OCI-LY7 (cell line): Measurements from ENCODE around the gene MPRIP. TPM values are rescaled to one million over a fixed set of nuclear protein-coding genes. Genes with fewer than 3 reads are reported as not detected.

ENCODE experiments used
- BruUV-seq: library from RNA; stranded (reverse); fragments of 400-500 nt; replicated peaks from 2 replicates; lab custom pipeline; 2021; lab: Mats Ljungman, UMichigan
- CTCF ChIA-PET: fragments of 300-600 bp; sonication (Branson Sonifier 250); formaldehyde crosslinking; loops from one replicate; lab custom pipeline; 2022; ENCODE audit warnings: antibody characterized with exemption; ENCODE audit not compliant: unreplicated experiment; lab: Charles Lee
- POLR2A ChIA-PET: fragments of 300-600 bp; sonication (Branson Sonifier 250); formaldehyde crosslinking; loops from one replicate; lab custom pipeline; 2022; ENCODE audit warnings: antibody characterized with exemption; lab: Charles Lee
- DNase-seq: peaks from one replicate; pipeline ENCODE4 v3.0.0-alpha.2; 2015; ENCODE audit warnings: low spot score
- H2AFZ ChIP-seq: fragments of 200-600 bp; sonication (generic), shearing (Covaris generic); 2 replicates; pipeline ENCODE4 v1.6.1; 2014; ENCODE audit warnings: mild to moderate bottlenecking, antibody characterized with exemption, low read length, moderate library complexity
- H3K27ac ChIP-seq: fragments of 200-600 bp; sonication (generic); 2 replicates; pipeline ENCODE4 v1.5.1; 2014; ENCODE audit warnings: mixed run types, low read depth, mild to moderate bottlenecking, moderate library complexity, low read length, inconsistent platforms; ENCODE audit not compliant: poor library complexity, severe bottlenecking
- H3K36me3 ChIP-seq: fragments of 200-600 bp; sonication (generic); 2 replicates; pipeline ENCODE4 v1.6.1; 2014; ENCODE audit warnings: mild to moderate bottlenecking, antibody characterized with exemption, low read length, moderate library complexity, mixed read lengths; ENCODE audit not compliant: insufficient read depth
- H3K4me1 ChIP-seq: fragments of 200-600 bp; sonication (generic); 2 replicates; pipeline ENCODE4 v1.5.1; 2014; ENCODE audit warnings: mild to moderate bottlenecking, low read length; ENCODE audit not compliant: insufficient read depth, poor library complexity, severe bottlenecking
- H3K4me2 ChIP-seq: fragments of 200-600 bp; sonication (generic); 2 replicates; pipeline ENCODE4 v1.6.1; 2014; ENCODE audit warnings: mild to moderate bottlenecking, low read length
- H3K4me3 ChIP-seq: fragments of 200-600 bp; sonication (generic); 2 replicates; pipeline ENCODE4 v1.5.1; 2014; ENCODE audit warnings: mild to moderate bottlenecking, low read depth, low read length; ENCODE audit not compliant: poor library complexity, severe bottlenecking
- H3K79me2 ChIP-seq: fragments of 200-600 bp; sonication (generic); 2 replicates; pipeline ENCODE4 v1.6.1; 2016; ENCODE audit warnings: low read depth, mild to moderate bottlenecking, low read length, moderate library complexity, mixed read lengths; ENCODE audit not compliant: insufficient read depth
- H3K9me2 ChIP-seq: fragments of 200-600 bp; sonication (generic); 2 replicates; pipeline ENCODE4 v1.6.1; 2016; ENCODE audit warnings: mild to moderate bottlenecking, low read length, mixed read lengths; ENCODE audit not compliant: insufficient read depth
- H3K9me3 ChIP-seq: fragments of 200-600 bp; sonication (generic); 2 replicates; pipeline ENCODE4 v1.6.1; 2014; ENCODE audit warnings: mild to moderate bottlenecking, mixed run types, low read length, mixed read lengths
- H4K20me1 ChIP-seq: fragments of 200-600 bp; sonication (generic); 2 replicates; pipeline ENCODE4 v1.6.1; 2014; ENCODE audit warnings: mild to moderate bottlenecking, antibody characterized with exemption, low read length, moderate library complexity, mixed read lengths; ENCODE audit not compliant: insufficient read depth
- CTCF ChIP-seq: fragments of 200-600 bp; sonication (generic); conservative IDR thresholded peaks from 2 replicates; pipeline ENCODE4 v1.5.1; 2014; ENCODE audit warnings: mild to moderate bottlenecking, antibody characterized with exemption, low read length, moderate library complexity, mixed read lengths
- EZH2phosphoT487 ChIP-seq: fragments of 200-600 bp; sonication (generic); IDR thresholded peaks from 2 replicates; pipeline ENCODE4 v1.6.1; 2018; ENCODE audit warnings: low read depth, borderline replicate concordance, mild to moderate bottlenecking, mixed run types, antibody characterized with exemption, low read length, moderate library complexity, mixed read lengths
- intact Hi-C: fragments of 100-400 bp; cut with micrococcal nuclease; formaldehyde crosslinking; loops from one replicate; pipeline ENCODE4 v1.10.0; 2022; ENCODE audit not compliant: unreplicated experiment
- total RNA-seq, 2 experiments: library from RNA; depleted of rRNA in 1 of 2; stranded (reverse); fragments of >200 nt in 1 of 2; shearing (Covaris generic) in 1 of 2; gene quantifications; 2 replicates each; pipeline ENCODE4 v1.2.3, GENCODE V29; 2014 to 2022

The MPRIP gene
- total RNA-seq, 2 experiments from 2014 or later = 73.3 to 109 TPM

DNA sequence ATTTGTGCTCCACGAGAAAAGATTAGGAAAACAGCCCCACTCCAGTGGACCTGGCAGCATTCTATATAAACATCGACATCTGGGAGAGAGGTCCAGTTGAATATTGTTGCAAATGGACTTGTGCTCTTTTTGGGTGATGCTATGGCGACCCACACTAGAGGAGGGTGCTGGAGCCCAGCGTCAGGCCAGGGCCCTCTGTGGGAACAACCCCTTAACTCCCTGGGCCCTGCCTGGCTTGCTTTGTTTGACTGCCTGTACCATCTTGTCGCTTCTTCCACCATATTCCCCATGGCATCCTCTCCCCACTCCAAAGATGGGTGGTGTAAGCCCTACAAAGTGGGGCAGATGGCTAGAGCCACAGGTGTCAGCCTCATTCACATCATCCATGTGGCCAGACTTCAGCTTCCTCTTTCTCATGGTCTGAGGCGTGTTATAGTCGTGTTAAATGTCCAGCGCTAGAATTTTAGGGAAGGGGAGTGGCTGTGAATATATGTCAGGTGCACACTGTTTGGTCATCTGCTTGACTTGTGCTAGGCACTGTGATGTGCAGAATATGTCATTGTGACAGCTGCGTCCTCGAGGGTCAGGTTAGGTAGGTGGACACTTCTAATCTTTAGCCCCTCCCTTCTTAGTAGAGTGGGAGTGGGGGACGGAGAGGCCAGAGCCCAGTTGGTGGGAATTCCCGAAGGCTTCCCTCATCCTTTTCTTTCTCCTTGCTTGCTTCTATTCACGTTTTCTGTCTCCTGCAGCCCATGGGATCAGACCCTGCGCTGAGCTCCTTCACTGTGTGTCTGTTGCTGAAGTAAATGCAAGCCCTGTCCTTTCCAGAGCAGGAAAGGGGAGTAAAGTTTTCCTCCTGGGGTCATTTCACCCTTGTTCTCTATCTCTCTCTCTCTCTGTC, 49.8 kb downstream of the MPRIP start:
- intact Hi-C loops = no loop called here
- BruUV-seq = no TSS peak
- no peaks in the 10 kb centered on the region for H4K20me1 ChIP-seq

GRCh38 chr17:17093764-17094163, 51.5 kb downstream of the MPRIP start:
- H3K9me3 ChIP-seq = no peaks in the 10 kb centered on the region
- intact Hi-C loops = no loop called here
- BruUV-seq = no TSS peak
- no peak for DNase-seq
- no peaks in the 10 kb centered on the region for H3K9me2 ChIP-seq
- no peaks in the 10 kb centered on the region for H3K36me3 ChIP-seq
- POLR2A ChIA-PET = no interaction called here
- peaks cover 6% of the 10 kb centered on the region for H3K4me1 ChIP-seq
- TF ChIP-seq CTCF = no peak
- H3K4me2 ChIP-seq = no peak overlapping the region
- H3K4me3 ChIP-seq = no peak overlapping the region
- H3K27ac ChIP-seq = no peak overlapping the region
- CTCF ChIA-PET = interaction anchor here (0.5 kb wide), 1 partner anchor 119 kb away, joined by 3 read pairs; no protein-coding TSS in a partner anchor
- H3K79me2 ChIP-seq = no peaks in the 10 kb centered on the region
- no peaks in the 10 kb centered on the region for H4K20me1 ChIP-seq
- no peak overlapping the region for H2AFZ ChIP-seq

More for the DNA sequence above, 49.8 kb downstream of the MPRIP start:
- Histone ChIP-seq H3K4me2 (no peak overlapping the region), H3K9me2 (no peaks in the 10 kb centered on the region), H3K79me2 (no peaks in the 10 kb centered on the region), H3K4me3 (no peak overlapping the region), H3K9me3 (no peaks in the 10 kb centered on the region), H3K36me3 (no peaks in the 10 kb centered on the region), H3K4me1 (peaks cover 10% of the 10 kb centered on the region), H3K27ac (no peak overlapping the region), H2AFZ (no peak overlapping the region)
- TF ChIP-seq CTCF = no peak
- no peak for TF ChIP-seq EZH2phosphoT487
- POLR2A ChIA-PET = no interaction called here
- CTCF ChIA-PET = no interaction called here
- no peak for DNase-seq
